ENCODE measurements around the gene ASB1. TPM values are rescaled to one million over a fixed set of nuclear protein-coding genes. Genes with fewer than 3 reads are reported as not detected.

ASB1 gene
- total and polyA plus RNA-seq, 9 of the 15 experiments (the other 6 are each of a cell fraction or from before 2014, with no cell fraction given): 6.3 to 37.7 (median 23.9) TPM

GRCh38 chr2:238420878-238421694, 5.6 kb upstream of the ASB1 start (continued):
- TF ChIP-seq PHF21A (IDR thresholded peaks at IDR 0.05; ENCODE audit: borderline replicate concordance, low read depth) (no peak), U2AF2 (optimal IDR thresholded peaks at IDR 0.05; ENCODE audit: low read depth, low read length) (no peak), POLR3G (IDR thresholded peaks at IDR 0.05; ENCODE audit: extremely low read depth, insufficient read length, insufficient replicate concordance) (no peak), SMARCA4 (IDR thresholded peaks at IDR 0.05) (peak; percentile 57), SMAD1 (IDR thresholded peaks at IDR 0.05; ENCODE audit: low read depth, low read length, partially characterized antibody) (no peak), ZFX (CRISPR knock-in tag; IDR thresholded peaks at IDR 0.05) (no peak), TSHZ1 (CRISPR knock-in tag; IDR thresholded peaks at IDR 0.05) (no peak), NFYB (IDR thresholded peaks at IDR 0.05; ENCODE audit: extremely low read depth, insufficient read length) (no peak), HNRNPLL (IDR thresholded peaks at IDR 0.05; ENCODE audit: low read depth, low read length, poor library complexity, severe bottlenecking) (no peak), NRF1 (conservative IDR thresholded peaks at IDR 0.05 in 1 of 2, IDR thresholded peaks at IDR 0.05 in 1 of 2) (peak; percentile 54 to 63), ZNF830 (CRISPR knock-in tag; IDR thresholded peaks at IDR 0.05) (no peak), CUX1 (CRISPR knock-in tag; IDR thresholded peaks at IDR 0.05) (no peak), HOXB6 (CRISPR knock-in tag; IDR thresholded peaks at IDR 0.05; ENCODE audit: borderline replicate concordance) (no peak), ZNF41 (CRISPR knock-in tag; conservative IDR thresholded peaks at IDR 0.05) (no peak)
